ENCODE data around the gene TRIM56. TPM values are rescaled to one million over a fixed set of nuclear protein-coding genes. Genes with fewer than 3 reads are reported as not detected.

Gene TRIM56
- total and polyA plus RNA-seq, 2 of the 13 experiments (the other 11 are each of a cell fraction or from before 2014, with no cell fraction given): 3.2 to 7.1 TPM

DNA sequence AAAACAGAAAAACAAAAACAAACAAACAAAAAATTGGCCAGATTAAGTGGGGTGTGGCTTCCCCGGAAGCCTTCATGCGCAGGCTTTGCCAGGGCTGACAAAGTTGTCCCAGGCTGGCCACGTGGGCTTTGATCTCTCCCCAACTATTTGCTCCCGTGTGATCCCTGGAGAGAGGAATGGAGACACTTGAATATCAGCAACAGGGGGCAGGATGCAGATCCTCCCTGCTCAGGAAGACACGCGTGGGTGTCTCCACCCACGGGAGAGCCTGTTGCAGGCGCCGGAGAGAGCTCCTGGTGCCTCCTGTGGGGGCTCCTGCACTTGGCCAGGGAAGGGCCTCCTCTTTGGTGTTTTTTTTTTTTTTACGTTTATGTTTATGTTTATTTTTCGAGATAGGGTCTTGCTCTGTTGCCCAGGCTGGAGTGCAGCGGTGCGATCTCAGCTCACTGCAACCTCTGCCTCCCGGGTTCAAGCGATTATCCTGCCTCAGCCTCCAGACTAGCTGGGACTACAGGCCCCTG, 19.0 kb downstream of the TRIM56 start (continued):
- TF ChIP-seq, protein P1, sequence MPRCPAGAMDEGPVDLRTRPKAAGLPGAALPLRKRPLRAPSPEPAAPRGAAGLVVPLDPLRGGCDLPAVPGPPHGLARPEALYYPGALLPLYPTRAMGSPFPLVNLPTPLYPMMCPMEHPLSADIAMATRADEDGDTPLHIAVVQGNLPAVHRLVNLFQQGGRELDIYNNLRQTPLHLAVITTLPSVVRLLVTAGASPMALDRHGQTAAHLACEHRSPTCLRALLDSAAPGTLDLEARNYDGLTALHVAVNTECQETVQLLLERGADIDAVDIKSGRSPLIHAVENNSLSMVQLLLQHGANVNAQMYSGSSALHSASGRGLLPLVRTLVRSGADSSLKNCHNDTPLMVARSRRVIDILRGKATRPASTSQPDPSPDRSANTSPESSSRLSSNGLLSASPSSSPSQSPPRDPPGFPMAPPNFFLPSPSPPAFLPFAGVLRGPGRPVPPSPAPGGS (CRISPR knock-in tag; IDR thresholded peaks at IDR 0.05): peak; percentile 46; the same call in 1 of the 2 replicates
- peak; percentile 45; the same call in 1 of the 2 replicates for TF ChIP-seq ZNF430 (CRISPR knock-in tag; IDR thresholded peaks at IDR 0.05)
- peak; percentile 69 for TF ChIP-seq ELF3 (CRISPR knock-in tag; IDR thresholded peaks at IDR 0.05)
- peak; percentile 75 for TF ChIP-seq SALL1 (CRISPR knock-in tag; IDR thresholded peaks at IDR 0.05)
- TF ChIP-seq, protein P2, sequence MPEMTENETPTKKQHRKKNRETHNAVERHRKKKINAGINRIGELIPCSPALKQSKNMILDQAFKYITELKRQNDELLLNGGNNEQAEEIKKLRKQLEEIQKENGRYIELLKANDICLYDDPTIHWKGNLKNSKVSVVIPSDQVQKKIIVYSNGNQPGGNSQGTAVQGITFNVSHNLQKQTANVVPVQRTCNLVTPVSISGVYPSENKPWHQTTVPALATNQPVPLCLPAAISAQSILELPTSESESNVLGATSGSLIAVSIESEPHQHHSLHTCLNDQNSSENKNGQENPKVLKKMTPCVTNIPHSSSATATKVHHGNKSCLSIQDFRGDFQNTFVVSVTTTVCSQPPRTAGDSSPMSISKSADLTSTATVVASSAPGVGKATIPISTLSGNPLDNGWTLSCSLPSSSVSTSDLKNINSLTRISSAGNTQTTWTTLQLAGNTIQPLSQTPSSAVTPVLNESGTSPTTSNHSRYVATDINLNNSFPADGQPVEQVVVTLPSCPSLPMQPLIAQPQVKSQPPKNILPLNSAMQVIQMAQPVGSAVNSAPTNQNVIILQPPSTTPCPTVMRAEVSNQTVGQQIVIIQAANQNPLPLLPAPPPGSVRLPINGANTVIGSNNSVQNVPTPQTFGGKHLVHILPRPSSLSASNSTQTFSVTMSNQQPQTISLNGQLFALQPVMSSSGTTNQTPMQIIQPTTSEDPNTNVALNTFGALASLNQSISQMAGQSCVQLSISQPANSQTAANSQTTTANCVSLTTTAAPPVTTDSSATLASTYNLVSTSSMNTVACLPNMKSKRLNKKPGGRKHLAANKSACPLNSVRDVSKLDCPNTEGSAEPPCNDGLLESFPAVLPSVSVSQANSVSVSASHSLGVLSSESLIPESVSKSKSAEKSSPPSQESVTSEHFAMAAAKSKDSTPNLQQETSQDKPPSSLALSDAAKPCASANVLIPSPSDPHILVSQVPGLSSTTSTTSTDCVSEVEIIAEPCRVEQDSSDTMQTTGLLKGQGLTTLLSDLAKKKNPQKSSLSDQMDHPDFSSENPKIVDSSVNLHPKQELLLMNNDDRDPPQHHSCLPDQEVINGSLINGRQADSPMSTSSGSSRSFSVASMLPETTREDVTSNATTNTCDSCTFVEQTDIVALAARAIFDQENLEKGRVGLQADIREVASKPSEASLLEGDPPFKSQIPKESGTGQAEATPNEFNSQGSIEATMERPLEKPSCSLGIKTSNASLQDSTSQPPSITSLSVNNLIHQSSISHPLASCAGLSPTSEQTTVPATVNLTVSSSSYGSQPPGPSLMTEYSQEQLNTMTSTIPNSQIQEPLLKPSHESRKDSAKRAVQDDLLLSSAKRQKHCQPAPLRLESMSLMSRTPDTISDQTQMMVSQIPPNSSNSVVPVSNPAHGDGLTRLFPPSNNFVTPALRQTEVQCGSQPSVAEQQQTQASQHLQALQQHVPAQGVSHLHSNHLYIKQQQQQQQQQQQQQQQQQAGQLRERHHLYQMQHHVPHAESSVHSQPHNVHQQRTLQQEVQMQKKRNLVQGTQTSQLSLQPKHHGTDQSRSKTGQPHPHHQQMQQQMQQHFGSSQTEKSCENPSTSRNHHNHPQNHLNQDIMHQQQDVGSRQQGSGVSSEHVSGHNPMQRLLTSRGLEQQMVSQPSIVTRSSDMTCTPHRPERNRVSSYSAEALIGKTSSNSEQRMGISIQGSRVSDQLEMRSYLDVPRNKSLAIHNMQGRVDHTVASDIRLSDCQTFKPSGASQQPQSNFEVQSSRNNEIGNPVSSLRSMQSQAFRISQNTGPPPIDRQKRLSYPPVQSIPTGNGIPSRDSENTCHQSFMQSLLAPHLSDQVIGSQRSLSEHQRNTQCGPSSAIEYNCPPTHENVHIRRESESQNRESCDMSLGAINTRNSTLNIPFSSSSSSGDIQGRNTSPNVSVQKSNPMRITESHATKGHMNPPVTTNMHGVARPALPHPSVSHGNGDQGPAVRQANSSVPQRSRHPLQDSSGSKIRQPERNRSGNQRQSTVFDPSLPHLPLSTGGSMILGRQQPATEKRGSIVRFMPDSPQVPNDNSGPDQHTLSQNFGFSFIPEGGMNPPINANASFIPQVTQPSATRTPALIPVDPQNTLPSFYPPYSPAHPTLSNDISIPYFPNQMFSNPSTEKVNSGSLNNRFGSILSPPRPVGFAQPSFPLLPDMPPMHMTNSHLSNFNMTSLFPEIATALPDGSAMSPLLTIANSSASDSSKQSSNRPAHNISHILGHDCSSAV (CRISPR knock-in tag; IDR thresholded peaks at IDR 0.05; ENCODE audit: borderline replicate concordance): no peak
- TF ChIP-seq ZNF850 (CRISPR knock-in tag; conservative IDR thresholded peaks at IDR 0.05): no peak
- TF ChIP-seq GLI4 (CRISPR knock-in tag; IDR thresholded peaks at IDR 0.05; ENCODE audit: borderline replicate concordance): peak; percentile 80; the same call in 1 of the 2 replicates
- TF ChIP-seq, protein P3, sequence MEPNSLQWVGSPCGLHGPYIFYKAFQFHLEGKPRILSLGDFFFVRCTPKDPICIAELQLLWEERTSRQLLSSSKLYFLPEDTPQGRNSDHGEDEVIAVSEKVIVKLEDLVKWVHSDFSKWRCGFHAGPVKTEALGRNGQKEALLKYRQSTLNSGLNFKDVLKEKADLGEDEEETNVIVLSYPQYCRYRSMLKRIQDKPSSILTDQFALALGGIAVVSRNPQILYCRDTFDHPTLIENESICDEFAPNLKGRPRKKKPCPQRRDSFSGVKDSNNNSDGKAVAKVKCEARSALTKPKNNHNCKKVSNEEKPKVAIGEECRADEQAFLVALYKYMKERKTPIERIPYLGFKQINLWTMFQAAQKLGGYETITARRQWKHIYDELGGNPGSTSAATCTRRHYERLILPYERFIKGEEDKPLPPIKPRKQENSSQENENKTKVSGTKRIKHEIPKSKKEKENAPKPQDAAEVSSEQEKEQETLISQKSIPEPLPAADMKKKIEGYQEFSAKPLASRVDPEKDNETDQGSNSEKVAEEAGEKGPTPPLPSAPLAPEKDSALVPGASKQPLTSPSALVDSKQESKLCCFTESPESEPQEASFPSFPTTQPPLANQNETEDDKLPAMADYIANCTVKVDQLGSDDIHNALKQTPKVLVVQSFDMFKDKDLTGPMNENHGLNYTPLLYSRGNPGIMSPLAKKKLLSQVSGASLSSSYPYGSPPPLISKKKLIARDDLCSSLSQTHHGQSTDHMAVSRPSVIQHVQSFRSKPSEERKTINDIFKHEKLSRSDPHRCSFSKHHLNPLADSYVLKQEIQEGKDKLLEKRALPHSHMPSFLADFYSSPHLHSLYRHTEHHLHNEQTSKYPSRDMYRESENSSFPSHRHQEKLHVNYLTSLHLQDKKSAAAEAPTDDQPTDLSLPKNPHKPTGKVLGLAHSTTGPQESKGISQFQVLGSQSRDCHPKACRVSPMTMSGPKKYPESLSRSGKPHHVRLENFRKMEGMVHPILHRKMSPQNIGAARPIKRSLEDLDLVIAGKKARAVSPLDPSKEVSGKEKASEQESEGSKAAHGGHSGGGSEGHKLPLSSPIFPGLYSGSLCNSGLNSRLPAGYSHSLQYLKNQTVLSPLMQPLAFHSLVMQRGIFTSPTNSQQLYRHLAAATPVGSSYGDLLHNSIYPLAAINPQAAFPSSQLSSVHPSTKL (CRISPR knock-in tag; IDR thresholded peaks at IDR 0.05): peak; percentile 74
- peak; percentile 83 for TF ChIP-seq SAP130 (CRISPR knock-in tag; IDR thresholded peaks at IDR 0.05; ENCODE audit: low read depth)
- TF ChIP-seq KDM2A (CRISPR knock-in tag; IDR thresholded peaks at IDR 0.05; ENCODE audit: borderline replicate concordance, low read depth): peak; percentile 31; the same call in 1 of the 2 replicates
- TF ChIP-seq, protein P4, sequence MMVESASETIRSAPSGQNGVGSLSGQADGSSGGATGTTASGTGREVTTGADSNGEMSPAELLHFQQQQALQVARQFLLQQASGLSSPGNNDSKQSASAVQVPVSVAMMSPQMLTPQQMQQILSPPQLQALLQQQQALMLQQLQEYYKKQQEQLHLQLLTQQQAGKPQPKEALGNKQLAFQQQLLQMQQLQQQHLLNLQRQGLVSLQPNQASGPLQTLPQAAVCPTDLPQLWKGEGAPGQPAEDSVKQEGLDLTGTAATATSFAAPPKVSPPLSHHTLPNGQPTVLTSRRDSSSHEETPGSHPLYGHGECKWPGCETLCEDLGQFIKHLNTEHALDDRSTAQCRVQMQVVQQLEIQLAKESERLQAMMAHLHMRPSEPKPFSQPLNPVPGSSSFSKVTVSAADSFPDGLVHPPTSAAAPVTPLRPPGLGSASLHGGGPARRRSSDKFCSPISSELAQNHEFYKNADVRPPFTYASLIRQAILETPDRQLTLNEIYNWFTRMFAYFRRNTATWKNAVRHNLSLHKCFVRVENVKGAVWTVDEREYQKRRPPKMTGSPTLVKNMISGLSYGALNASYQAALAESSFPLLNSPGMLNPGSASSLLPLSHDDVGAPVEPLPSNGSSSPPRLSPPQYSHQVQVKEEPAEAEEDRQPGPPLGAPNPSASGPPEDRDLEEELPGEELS (CRISPR knock-in tag; IDR thresholded peaks at IDR 0.05): peak; percentile 77; the same call in 1 of the 2 replicates
- peak; percentile 52; the same call in 1 of the 2 replicates for TF ChIP-seq PHF21A (CRISPR knock-in tag; IDR thresholded peaks at IDR 0.05)
